A549 (cell line): ENCODE measurements around the gene PDIA6.

Experiments
- CHD2 ChIP-seq: fragments of 150-350 bp; IDR thresholded peaks from 2 replicates; pipeline ENCODE4 v1.6.1; 2014; ENCODE audit warnings: low read length; ENCODE audit not compliant: partially characterized antibody
- TF ChIP-seq, protein P1 (sequence below): fragments of >200 bp; sonication (Bioruptor Twin); formaldehyde crosslinking; IDR thresholded peaks from 3 replicates; pipeline ENCODE4 v1.5.1; 2016

DNA sequence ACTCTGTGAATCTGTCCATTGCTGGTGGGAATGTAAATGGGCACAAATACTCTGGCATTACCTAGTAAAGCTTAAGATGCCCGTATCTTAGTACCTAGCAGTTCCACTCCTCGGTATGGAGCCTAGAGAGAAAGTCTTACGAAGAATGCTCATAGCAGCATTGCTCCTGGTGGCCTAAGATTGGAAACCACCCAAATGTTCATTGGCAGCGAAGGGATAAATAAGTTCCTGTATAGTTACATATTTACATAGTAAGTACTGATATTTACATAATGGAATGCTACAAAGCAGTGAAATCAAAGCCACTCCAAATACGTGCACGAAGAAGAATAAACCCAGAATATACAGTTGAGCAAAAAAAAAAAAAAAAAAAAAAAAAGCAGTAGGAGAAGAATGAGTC is 46.7 kb upstream of the PDIA6 start:
- TF ChIP-seq, protein P1, sequence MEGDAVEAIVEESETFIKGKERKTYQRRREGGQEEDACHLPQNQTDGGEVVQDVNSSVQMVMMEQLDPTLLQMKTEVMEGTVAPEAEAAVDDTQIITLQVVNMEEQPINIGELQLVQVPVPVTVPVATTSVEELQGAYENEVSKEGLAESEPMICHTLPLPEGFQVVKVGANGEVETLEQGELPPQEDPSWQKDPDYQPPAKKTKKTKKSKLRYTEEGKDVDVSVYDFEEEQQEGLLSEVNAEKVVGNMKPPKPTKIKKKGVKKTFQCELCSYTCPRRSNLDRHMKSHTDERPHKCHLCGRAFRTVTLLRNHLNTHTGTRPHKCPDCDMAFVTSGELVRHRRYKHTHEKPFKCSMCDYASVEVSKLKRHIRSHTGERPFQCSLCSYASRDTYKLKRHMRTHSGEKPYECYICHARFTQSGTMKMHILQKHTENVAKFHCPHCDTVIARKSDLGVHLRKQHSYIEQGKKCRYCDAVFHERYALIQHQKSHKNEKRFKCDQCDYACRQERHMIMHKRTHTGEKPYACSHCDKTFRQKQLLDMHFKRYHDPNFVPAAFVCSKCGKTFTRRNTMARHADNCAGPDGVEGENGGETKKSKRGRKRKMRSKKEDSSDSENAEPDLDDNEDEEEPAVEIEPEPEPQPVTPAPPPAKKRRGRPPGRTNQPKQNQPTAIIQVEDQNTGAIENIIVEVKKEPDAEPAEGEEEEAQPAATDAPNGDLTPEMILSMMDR = no peak
- TF ChIP-seq CHD2 = no peak
